NCI-H1105 (cell line): ENCODE data around the gene POLG2.
"Not testable (repeated sequence)": the region's sequence is repeated elsewhere in the genome, so short reads cannot be mapped to it uniquely, and the experiment has no call there.

Experiments used
- DNase-seq: peaks from one replicate; lab custom pipeline; 2025; lab: John Stamatoyannopoulos, UW

POLG2 gene

DNA sequence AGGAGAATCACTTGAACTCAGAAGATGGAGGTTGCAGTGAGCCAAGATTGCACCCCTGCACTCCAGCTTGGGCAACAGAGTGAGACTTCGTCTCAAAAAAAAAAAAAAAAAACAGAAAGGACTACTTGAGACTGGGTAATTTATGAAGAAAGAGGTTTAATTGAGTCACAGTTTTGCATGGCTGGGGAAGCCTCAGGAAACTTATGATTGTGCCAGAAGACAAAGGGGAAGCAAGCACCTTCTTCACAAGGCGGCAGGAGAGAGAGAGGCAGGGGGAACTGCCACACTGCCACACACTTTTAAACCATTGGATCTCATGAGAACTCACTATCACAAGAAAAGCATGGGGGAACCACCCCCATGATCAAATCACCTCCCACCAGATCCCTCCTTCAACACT lies 56.9 kb downstream of the POLG2 start:
- DNase-seq: no peak

DNA sequence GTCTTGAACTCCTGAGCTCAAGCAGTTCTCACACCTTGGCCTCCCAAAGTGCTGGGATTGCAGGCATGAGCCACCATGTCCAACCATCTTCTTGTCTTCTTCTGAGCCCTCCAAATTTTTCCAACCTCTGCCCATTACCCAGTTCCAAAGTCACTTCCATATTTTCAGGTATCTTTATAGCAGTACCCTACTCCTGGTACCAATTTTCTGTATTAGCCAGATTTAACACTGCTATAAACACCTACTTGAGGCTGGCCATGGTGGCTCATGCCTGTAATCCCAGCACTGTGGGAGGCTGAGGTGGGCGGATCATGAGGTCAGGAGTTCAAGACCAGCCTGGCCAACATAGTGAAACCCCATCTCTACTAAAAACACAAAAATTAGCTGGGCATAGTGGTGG lies 57.3 kb downstream of the POLG2 start:
- not testable (repeated sequence) for DNase-seq

- DNase-seq: no peak
Observed at GRCh38 chr17:64437944-64438525, 58.8 kb downstream of the POLG2 start.

- DNase-seq: no peak
Observed at GRCh38 chr17:64431534-64431933, 65.3 kb downstream of the POLG2 start.

DNA sequence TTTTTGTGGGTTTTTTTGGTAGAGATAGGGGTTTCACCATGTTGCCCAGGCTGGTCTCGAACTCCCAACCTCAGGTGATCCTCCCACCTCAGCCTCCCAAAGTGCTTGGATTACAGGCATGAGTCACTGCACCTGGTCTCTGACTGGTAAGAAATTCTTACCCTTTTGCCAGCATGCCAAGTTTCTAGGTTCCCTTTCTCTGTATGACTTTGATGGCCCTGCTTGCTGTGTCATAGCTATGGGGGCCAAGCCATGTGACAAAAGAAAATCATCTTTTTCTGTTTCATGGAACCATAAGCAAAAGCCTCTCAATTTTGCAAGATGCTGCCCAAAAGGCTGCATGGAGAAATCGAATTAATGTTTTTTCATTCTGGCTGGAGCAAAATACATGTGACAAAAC lies 66.8 kb downstream of the POLG2 start:
- DNase-seq: not testable (repeated sequence)

DNA sequence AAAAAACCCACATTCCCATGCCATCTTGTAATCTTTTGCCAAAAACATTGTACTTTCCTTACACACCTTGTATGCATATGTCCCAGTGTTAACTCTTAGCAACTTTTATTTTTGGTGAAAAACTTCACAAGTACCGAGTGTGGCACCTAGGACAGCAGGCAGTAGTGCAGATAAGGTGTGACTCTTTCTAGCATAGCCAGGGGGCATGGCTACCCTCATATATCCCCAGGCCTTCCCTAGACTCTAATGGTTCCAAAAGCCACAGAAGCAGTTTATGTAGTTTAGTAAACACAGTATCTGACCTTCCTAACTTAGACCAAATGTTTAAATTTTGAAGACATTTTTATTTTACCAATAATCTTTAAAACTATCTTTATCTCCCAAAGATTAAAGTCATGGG lies 68.4 kb downstream of the POLG2 start:
- no peak for DNase-seq
